ENCODE results near the gene TOE1. TPM values are rescaled to one million over a fixed set of nuclear protein-coding genes. Genes with fewer than 3 reads are reported as not detected.

Gene TOE1
- total and polyA plus RNA-seq, 2 of the 8 experiments (the other 6 are each of a cell fraction or from before 2014, with no cell fraction given) = 15.2 to 25.8 TPM

- TF ChIP-seq GABPA (IDR thresholded peaks at IDR 0.05; ENCODE audit: borderline replicate concordance, insufficient read depth, low read length) (no peak), CHD2 (IDR thresholded peaks at IDR 0.05; ENCODE audit: low read length) (no peak), CHD1 (IDR thresholded peaks at IDR 0.05; ENCODE audit: low read depth, low read length) (no peak), SUZ12 (IDR thresholded peaks at IDR 0.05; ENCODE audit: low read length) (no peak), JUND (IDR thresholded peaks at IDR 0.05; ENCODE audit: low read length) (no peak), CEBPB (IDR thresholded peaks at IDR 0.05; ENCODE audit: low read depth, low read length) (no peak)
Measured at GRCh38 chr1:45331436-45332345, 8.3 kb upstream of the TOE1 start (continued).
